ENCODE data around the gene DYDC2.

Gene DYDC2

GRCh38 chr10:80356563-80356988, at the start of gene DYDC2, which contains the start of gene DYDC1:
DYDC2 (plus strand) TSS chr10:80356781; CDS start chr10:80362444, 5,663 bp downstream.
DYDC1 (minus strand) TSS chr10:80356755; CDS start chr10:80352601, 4,154 bp downstream.
- no peak for TF ChIP-seq CTCF (IDR thresholded peaks at IDR 0.05; ENCODE audit: low read depth, low read length)
- H3K4me3 ChIP-seq (ENCODE audit: low read depth, low read length) = no peak within 1 kb of the TSS

- H3K4me3 ChIP-seq (ENCODE audit: low read depth, low read length) = no peak overlapping the region
Observed at GRCh38 chr10:80313523-80313922, 43.1 kb upstream of the DYDC2 start.

GRCh38 chr10:80315391-80315790, 41.2 kb upstream of the DYDC2 start:
- no peak overlapping the region for H3K4me3 ChIP-seq (ENCODE audit: low read depth, low read length)
- TF ChIP-seq CTCF (IDR thresholded peaks at IDR 0.05; ENCODE audit: low read depth, low read length) = no peak

More at GRCh38 chr10:80313523-80313922, 43.1 kb upstream of the DYDC2 start:
- no peak for TF ChIP-seq CTCF (IDR thresholded peaks at IDR 0.05; ENCODE audit: low read depth, low read length)

GRCh38 chr10:80318742-80319141, 37.8 kb upstream of the DYDC2 start:
- no peak overlapping the region for H3K4me3 ChIP-seq (ENCODE audit: low read depth, low read length)
- no peak for TF ChIP-seq CTCF (IDR thresholded peaks at IDR 0.05; ENCODE audit: low read depth, low read length)

- no peak for TF ChIP-seq CTCF (IDR thresholded peaks at IDR 0.05; ENCODE audit: low read depth, low read length)
- no peak overlapping the region for H3K4me3 ChIP-seq (ENCODE audit: low read depth, low read length)
Observed at GRCh38 chr10:80319318-80319717, 37.3 kb upstream of the DYDC2 start.

- no peak for TF ChIP-seq CTCF (IDR thresholded peaks at IDR 0.05; ENCODE audit: low read depth, low read length)
- H3K4me3 ChIP-seq (ENCODE audit: low read depth, low read length) = no peak overlapping the region
Observed at GRCh38 chr10:80319725-80320290, 36.8 kb upstream of the DYDC2 start.

- no peak overlapping the region for H3K4me3 ChIP-seq (ENCODE audit: low read depth, low read length)
- TF ChIP-seq CTCF (IDR thresholded peaks at IDR 0.05; ENCODE audit: low read depth, low read length) = no peak
Observed at GRCh38 chr10:80320377-80320776, 36.2 kb upstream of the DYDC2 start.
